Activated naive CD8-positive, alpha-beta T cell (primary cell): ENCODE results near the gene MCTP2.
"Not testable (repeated sequence)": the region's sequence is repeated elsewhere in the genome, so short reads cannot be mapped to it uniquely, and the experiment has no call there.

Source experiments
- H3K27ac Mint-ChIP-seq: one replicate; pipeline ENCODE4 v1.8.0; 2021; ENCODE audit warnings: mixed read lengths
- H3K27me3 Mint-ChIP-seq: one replicate; pipeline ENCODE4 v1.8.0; 2021; ENCODE audit warnings: mixed read lengths
- H3K36me3 Mint-ChIP-seq: one replicate; pipeline ENCODE4 v1.8.0; 2021; ENCODE audit warnings: mixed read lengths
- H3K4me1 Mint-ChIP-seq: one replicate; pipeline ENCODE4 v1.8.0; 2021; ENCODE audit warnings: low read depth, mixed read lengths
- H3K4me3 Mint-ChIP-seq: one replicate; pipeline ENCODE4 v1.8.0; 2021; ENCODE audit warnings: mild to moderate bottlenecking, mixed read lengths
- H3K9me3 Mint-ChIP-seq: one replicate; pipeline ENCODE4 v1.8.0; 2021; ENCODE audit warnings: low read depth, mixed read lengths

The MCTP2 gene

GRCh38 chr15:94243418-94243817, 12.1 kb downstream of the MCTP2 start:
- Mint-ChIP-seq H3K4me1 (peaks cover 6% of the 10 kb centered on the region), H3K27ac (no peak overlapping the region), H3K27me3 (no peaks in the 10 kb centered on the region), H3K36me3 (peaks cover 2% of the 10 kb centered on the region), H3K9me3 (no peaks in the 10 kb centered on the region), H3K4me3 (no peak overlapping the region)

- H3K4me3 Mint-ChIP-seq, result no peak overlapping the region
- H3K27ac Mint-ChIP-seq, result no peak overlapping the region
- no peaks in the 10 kb centered on the region for H3K4me1 Mint-ChIP-seq
- no peaks in the 10 kb centered on the region for H3K9me3 Mint-ChIP-seq
- H3K36me3 Mint-ChIP-seq, result peaks cover 7% of the 10 kb centered on the region
- no peaks in the 10 kb centered on the region for H3K27me3 Mint-ChIP-seq
Measured at GRCh38 chr15:94246016-94246415, 14.7 kb downstream of the MCTP2 start.

GRCh38 chr15:94247789-94248638, 16.7 kb downstream of the MCTP2 start:
- Mint-ChIP-seq H3K27me3 (no peaks in the 10 kb centered on the region), H3K9me3 (peaks cover 3% of the 10 kb centered on the region), H3K4me3 (no peak overlapping the region), H3K27ac (no peak overlapping the region), H3K36me3 (peaks cover 10% of the 10 kb centered on the region), H3K4me1 (peaks cover 1% of the 10 kb centered on the region)

DNA sequence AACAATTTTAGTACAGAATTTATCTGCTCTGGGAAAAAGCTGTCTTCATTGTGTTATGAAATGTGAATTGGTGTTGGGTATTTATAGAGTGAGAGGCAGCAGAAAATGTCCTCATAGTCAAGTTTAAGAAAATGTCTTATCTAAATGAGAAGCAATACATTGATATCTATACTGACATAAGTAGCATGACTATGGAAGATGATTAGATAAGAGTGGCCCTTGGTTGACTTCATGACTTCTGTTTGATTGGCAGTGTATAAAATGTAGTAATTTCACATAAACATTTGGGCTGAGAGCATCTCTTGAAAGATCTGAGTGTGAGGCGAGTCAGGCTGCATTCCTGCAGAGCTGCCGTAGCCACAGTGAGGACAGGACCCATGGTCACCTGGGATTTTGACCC, 19.4 kb downstream of the MCTP2 start:
- Mint-ChIP-seq H3K36me3 (peaks cover 14% of the 10 kb centered on the region), H3K27ac (no peak overlapping the region), H3K4me1 (peaks cover 12% of the 10 kb centered on the region), H3K27me3 (no peaks in the 10 kb centered on the region), H3K9me3 (peaks cover 6% of the 10 kb centered on the region), H3K4me3 (no peak overlapping the region)

GRCh38 chr15:94252223-94252766, 20.9 kb downstream of the MCTP2 start:
- Mint-ChIP-seq H3K27ac (no peak overlapping the region), H3K4me3 (no peak overlapping the region), H3K27me3 (no peaks in the 10 kb centered on the region)

GRCh38 chr15:94252906-94253491, 21.6 kb downstream of the MCTP2 start:
- Mint-ChIP-seq H3K27ac (no peak overlapping the region), H3K4me3 (no peak overlapping the region), H3K27me3 (no peaks in the 10 kb centered on the region), H3K9me3 (peaks cover 6% of the 10 kb centered on the region), H3K36me3 (peaks cover 12% of the 10 kb centered on the region), H3K4me1 (peaks cover 15% of the 10 kb centered on the region)

More at GRCh38 chr15:94252223-94252766, 20.9 kb downstream of the MCTP2 start:
- peaks cover 12% of the 10 kb centered on the region for H3K36me3 Mint-ChIP-seq
- peaks cover 15% of the 10 kb centered on the region for H3K4me1 Mint-ChIP-seq
- peaks cover 6% of the 10 kb centered on the region for H3K9me3 Mint-ChIP-seq

DNA sequence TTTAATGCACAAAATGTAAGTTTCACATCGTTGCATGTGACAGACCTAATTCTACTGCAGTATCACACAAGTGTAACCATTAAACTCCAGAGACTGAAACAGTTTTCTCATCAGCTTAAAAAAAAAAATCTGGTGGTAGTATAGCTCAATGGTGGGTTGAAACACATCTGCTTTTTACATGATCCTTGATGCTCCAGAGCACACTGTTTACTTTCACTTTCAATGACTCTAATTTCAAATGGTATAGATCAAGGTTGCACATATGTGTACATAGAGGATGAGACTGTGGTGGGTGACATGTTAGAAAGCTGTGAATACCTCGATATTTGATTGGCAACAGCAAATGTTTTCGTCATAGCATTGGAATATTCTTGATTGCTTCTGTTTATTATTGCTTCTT, 22.4 kb downstream of the MCTP2 start:
- no peak overlapping the region for H3K4me3 Mint-ChIP-seq
- no peak overlapping the region for H3K27ac Mint-ChIP-seq
- peaks cover 12% of the 10 kb centered on the region for H3K36me3 Mint-ChIP-seq
- peaks cover 17% of the 10 kb centered on the region for H3K4me1 Mint-ChIP-seq
- no peaks in the 10 kb centered on the region for H3K27me3 Mint-ChIP-seq
- peaks cover 6% of the 10 kb centered on the region for H3K9me3 Mint-ChIP-seq

- peaks cover 17% of the 10 kb centered on the region for H3K4me1 Mint-ChIP-seq
- no peak overlapping the region for H3K27ac Mint-ChIP-seq
- H3K27me3 Mint-ChIP-seq, result no peaks in the 10 kb centered on the region
- H3K4me3 Mint-ChIP-seq, result no peak overlapping the region
- H3K36me3 Mint-ChIP-seq, result peaks cover 13% of the 10 kb centered on the region
- peaks cover 6% of the 10 kb centered on the region for H3K9me3 Mint-ChIP-seq
Measured at GRCh38 chr15:94255540-94255939, 24.2 kb downstream of the MCTP2 start.

DNA sequence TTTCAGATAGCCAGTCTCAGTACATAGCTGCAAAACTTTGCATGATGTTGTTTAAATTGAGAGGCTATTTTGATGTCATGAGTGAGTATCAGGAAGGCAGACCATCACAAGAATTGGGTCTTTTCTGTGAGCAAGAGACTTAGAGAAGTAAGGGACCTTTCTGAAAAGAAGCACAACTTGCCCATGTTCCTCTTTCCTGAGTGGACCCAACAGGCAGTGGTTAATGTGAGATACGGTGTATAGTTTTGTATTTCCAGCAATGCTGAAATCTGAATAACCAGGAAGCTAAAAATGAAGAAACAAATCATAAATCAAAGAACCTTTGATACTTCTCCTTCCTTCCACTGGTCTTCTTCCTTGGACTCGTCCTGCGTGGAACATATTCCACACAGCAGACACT, 25.1 kb downstream of the MCTP2 start:
- H3K36me3 Mint-ChIP-seq, result peaks cover 14% of the 10 kb centered on the region
- no peak overlapping the region for H3K4me3 Mint-ChIP-seq
- H3K9me3 Mint-ChIP-seq, result peaks cover 6% of the 10 kb centered on the region
- peaks cover 17% of the 10 kb centered on the region for H3K4me1 Mint-ChIP-seq
- H3K27ac Mint-ChIP-seq, result no peak overlapping the region
- H3K27me3 Mint-ChIP-seq, result no peaks in the 10 kb centered on the region

GRCh38 chr15:94257776-94258175, 26.4 kb downstream of the MCTP2 start:
- peaks cover 17% of the 10 kb centered on the region for H3K4me1 Mint-ChIP-seq
- not testable (repeated sequence) for H3K4me3 Mint-ChIP-seq, H3K27ac Mint-ChIP-seq, H3K9me3 Mint-ChIP-seq, H3K27me3 Mint-ChIP-seq
- peaks cover 12% of the 10 kb centered on the region for H3K36me3 Mint-ChIP-seq

DNA sequence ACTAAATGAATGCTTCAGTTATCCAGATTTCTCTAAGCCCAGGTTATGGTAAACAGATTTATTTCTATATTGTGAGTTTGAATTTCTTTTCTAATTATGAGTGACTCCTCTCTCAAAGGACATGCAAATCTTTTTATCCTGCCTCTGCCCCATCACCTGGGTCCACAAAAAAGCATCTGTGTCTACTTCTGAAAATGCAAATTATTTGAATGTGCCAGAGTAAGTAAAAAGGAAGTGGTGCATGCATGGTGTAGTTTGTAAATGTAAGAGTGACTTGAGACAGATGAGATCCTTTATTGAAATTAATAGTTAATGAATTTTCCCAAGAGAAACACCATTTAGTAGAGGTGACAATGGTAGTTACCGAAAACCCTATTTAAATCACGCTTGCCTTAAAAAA, 26.9 kb downstream of the MCTP2 start:
- Mint-ChIP-seq H3K36me3 (peaks cover 8% of the 10 kb centered on the region), H3K4me1 (peaks cover 13% of the 10 kb centered on the region), H3K4me3 (no peak overlapping the region), H3K27me3 (no peaks in the 10 kb centered on the region), H3K27ac (no peak overlapping the region), H3K9me3 (peaks cover 1% of the 10 kb centered on the region)

DNA sequence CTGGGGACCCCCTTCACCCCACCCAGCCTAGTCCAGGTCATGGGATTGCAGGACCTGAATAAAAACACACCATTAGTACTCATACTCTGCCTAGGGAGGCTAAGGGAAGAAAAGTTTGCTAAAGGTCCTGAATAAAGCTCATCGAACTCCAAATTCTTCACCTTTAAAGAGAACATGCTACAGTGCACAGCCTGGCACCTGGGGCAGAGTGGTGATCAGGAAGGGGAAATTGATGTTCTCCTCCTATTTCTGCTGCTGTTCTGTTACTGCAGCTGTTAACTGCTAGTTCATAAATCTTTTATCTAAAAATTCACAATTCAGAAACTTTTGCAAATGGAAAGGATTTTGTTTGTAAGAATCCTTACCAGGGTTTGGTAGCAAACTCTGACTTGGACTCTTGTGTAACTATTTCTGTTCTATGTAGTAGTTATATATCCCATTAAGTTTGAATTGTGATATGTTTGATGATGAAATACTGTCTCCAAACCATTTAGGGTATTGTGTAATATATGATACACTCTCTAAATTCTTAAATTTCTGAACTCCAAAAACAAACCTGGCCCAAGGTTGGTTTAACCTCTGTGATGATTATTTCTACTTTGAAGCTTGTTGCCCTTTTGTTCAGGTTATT, 27.9 kb downstream of the MCTP2 start:
- no peak overlapping the region for H3K4me3 Mint-ChIP-seq
- peaks cover 9% of the 10 kb centered on the region for H3K36me3 Mint-ChIP-seq
- no peaks in the 10 kb centered on the region for H3K27me3 Mint-ChIP-seq
- H3K9me3 Mint-ChIP-seq, result no peaks in the 10 kb centered on the region
- no peak overlapping the region for H3K27ac Mint-ChIP-seq
- H3K4me1 Mint-ChIP-seq, result peaks cover 7% of the 10 kb centered on the region

GRCh38 chr15:94259863-94260262, 28.5 kb downstream of the MCTP2 start:
- Mint-ChIP-seq H3K36me3 (peaks cover 9% of the 10 kb centered on the region), H3K4me1 (peaks cover 7% of the 10 kb centered on the region), H3K27ac (no peak overlapping the region), H3K27me3 (no peaks in the 10 kb centered on the region), H3K9me3 (no peaks in the 10 kb centered on the region), H3K4me3 (no peak overlapping the region)

DNA sequence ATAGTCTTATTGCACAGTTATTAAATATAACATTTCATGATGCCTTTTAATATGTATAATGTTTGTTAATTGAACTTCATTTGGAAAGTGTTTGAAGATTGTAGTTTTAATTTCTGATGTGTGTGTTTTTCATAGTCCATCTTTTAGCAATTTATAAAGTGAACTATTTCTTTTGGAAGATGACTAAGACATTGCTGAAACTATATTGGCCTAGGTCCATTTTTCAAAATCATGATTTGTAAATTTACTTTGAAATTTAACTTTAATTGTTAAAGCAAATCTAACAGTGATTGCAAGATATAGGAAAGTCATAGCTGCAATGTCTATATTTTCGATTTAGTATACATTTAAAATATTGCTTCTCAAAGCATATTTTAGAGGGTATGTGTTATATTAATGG, 30.8 kb downstream of the MCTP2 start:
- peaks cover 9% of the 10 kb centered on the region for H3K4me1 Mint-ChIP-seq
- H3K27me3 Mint-ChIP-seq, result no peaks in the 10 kb centered on the region
- H3K36me3 Mint-ChIP-seq, result peaks cover 19% of the 10 kb centered on the region

More for the DNA sequence above, 30.8 kb downstream of the MCTP2 start:
- Mint-ChIP-seq H3K9me3 (no peaks in the 10 kb centered on the region), H3K4me3 (no peak overlapping the region), H3K27ac (no peak overlapping the region)
